Naive thymus-derived CD8-positive, alpha-beta T cell (primary cell): ENCODE data around the gene ESRRA. TPM values are rescaled to one million over a fixed set of nuclear protein-coding genes. Genes with fewer than 3 reads are reported as not detected.
A peak's percentile ranks its signal among the peaks of the same experiment; 100 is the strongest.
"Not testable (repeated sequence)": the region's sequence is repeated elsewhere in the genome, so short reads cannot be mapped to it uniquely, and the experiment has no call there.

Experiments used
- ATAC-seq, 2 donors: fragments of 150-1000 bp; cut with Tn5 transposase in 1 of 2; sonication (Bioruptor Pico), chemical (Tn5 transposase) in 1 of 2; 1 replicate in 1 of 2; 2 replicates in 1 of 2; pipeline ENCODE4 v1.10.0; 2021; ENCODE audit warnings: mild to moderate bottlenecking in 2 of 2, moderate library complexity in 2 of 2
- POLR2A ChIA-PET: fragments of 350-600 bp; sonication (Branson Sonifier 250); formaldehyde crosslinking; loops from one replicate; lab custom pipeline; 2021; ENCODE audit warnings: antibody characterized with exemption; lab: Charles Lee
- DNase-seq, 10 donors: peaks; one replicate each; pipeline versions ENCODE4 v3.0.0 to v3.0.0-alpha.2; 2020 to 2022
- H3K27ac Mint-ChIP-seq, 10 donors: one replicate each; pipeline ENCODE4 v1.8.0; 2020 to 2022; ENCODE audit warnings: mild to moderate bottlenecking in 10 of 10, mixed read lengths in 10 of 10, moderate library complexity in 4 of 10, inconsistent platforms in 1 of 10
- H3K27me3 Mint-ChIP-seq, 5 donors: one replicate each; pipeline ENCODE4 v1.8.0; 2021 to 2022; ENCODE audit warnings: mixed read lengths in 5 of 5
- H3K36me3 Mint-ChIP-seq, 3 donors: one replicate each; pipeline ENCODE4 v1.8.0; 2020 to 2022; ENCODE audit warnings: mixed read lengths in 3 of 3, mild to moderate bottlenecking in 2 of 3, inconsistent platforms in 1 of 3
- H3K4me1 Mint-ChIP-seq, 4 donors: one replicate each; pipeline ENCODE4 v1.8.0; 2021 to 2022; ENCODE audit warnings: mixed read lengths in 4 of 4
- H3K4me3 Mint-ChIP-seq, 10 donors: one replicate each; pipeline ENCODE4 v1.8.0; 2020 to 2022; ENCODE audit warnings: mild to moderate bottlenecking in 10 of 10, mixed read lengths in 10 of 10, moderate library complexity in 6 of 10, inconsistent platforms in 1 of 10
- H3K9me3 Mint-ChIP-seq, 9 donors: one replicate each; pipeline ENCODE4 v1.8.0; 2020 to 2022; ENCODE audit warnings: mixed read lengths in 9 of 9, mild to moderate bottlenecking in 3 of 9, inconsistent platforms in 1 of 9, moderate library complexity in 1 of 9
- polyA plus RNA-seq, 3 donors: library from polyadenylated mRNA; unstranded; fragments of 300-500 nt; fragmentation: Illumina TruSeq; gene quantifications; one replicate each; pipeline ENCODE4 v1.2.3, GENCODE V29; 2021
- total RNA-seq, 8 experiments: library from RNA in 2 of 8; stranded (reverse) in 2 of 8; gene quantifications; one replicate each; pipeline ENCODE4 v1.2.3 and lab custom pipeline; 2021 to 2026

The ESRRA gene
- total and polyA plus RNA-seq, 5 experiments from 2014 or later, result 3.5 to 24.9 (median 9.1) TPM

DNA sequence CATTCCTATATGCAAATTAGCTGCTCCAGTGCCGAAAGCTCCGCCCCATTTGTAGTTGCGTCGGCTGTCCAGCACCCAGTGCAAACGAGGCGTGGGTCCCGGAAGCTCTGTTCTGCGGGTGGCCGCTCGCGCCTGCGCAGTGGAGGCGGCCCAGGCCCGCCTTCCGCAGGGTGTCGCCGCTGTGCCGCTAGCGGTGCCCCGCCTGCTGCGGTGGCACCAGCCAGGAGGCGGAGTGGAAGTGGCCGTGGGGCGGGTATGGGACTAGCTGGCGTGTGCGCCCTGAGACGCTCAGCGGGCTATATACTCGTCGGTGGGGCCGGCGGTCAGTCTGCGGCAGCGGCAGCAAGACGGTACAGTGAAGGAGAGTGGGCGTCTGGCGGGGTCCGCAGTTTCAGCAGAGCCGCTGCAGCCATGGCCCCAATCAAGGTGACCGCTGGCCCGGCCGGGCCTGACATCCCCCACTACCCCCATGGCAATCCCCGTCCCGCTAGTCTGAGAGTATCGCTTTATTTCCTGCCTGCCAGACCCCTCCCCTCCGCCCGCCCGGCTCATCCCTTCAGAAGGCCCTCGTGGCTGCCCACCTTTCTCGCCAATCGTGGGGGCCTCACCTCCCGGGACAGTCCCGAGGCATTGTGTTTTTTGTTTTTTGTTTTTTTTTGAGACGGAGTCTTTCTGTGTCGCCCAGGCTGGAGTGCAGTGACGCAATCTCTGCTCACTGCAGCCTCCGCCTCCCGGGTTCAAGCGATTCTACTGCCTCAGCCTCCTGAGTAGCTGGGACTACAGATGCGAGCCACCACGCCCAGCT is 12.8 kb downstream of the ESRRA start, which contains the start of gene PRDX5:
Gene PRDX5, plus strand, starts transcription at position 161 of the 805 bp plus-strand sequence. Its CDS starts 95 bp downstream, at position 256.
- DNase-seq (peak in 9 of 10 donors; percentile 91 to 97 (median 95)), ATAC-seq (peak; percentile 77 to 82)
- H3K27me3 Mint-ChIP-seq, result no peaks in the 10 kb centered on the region
- H3K4me1 Mint-ChIP-seq, result peaks cover 22 to 45% (median 40%) of the 10 kb centered on the region in 4 donors
- H3K36me3 Mint-ChIP-seq, result peaks cover 0 to 34% (median 3%) of the 10 kb centered on the region in 3 donors
- H3K4me3 Mint-ChIP-seq, result peak within 1 kb of the TSS; percentile 90 to 97 (median 94)
- POLR2A ChIA-PET, result interaction anchor here (0.6 to 3.8 kb wide), 36 partner anchors 12 to 1591 kb away, joined by 3 to 73 read pairs (median 5); partner anchors contain the start of genes BAD, CCDC88B, CFL1 and ESRRA
- peak within 1 kb of the TSS; percentile 97 to 100 (median 99) for H3K27ac Mint-ChIP-seq
- H3K9me3 Mint-ChIP-seq, result no peaks in the 10 kb centered on the region

- POLR2A ChIA-PET, result interaction anchor here (1.3 to 3.8 kb wide), 7 partner anchors 12 to 425 kb away, joined by 3 to 73 read pairs (median 14); partner anchors contain the start of genes CCDC88B, RASGRP2, RPS6KA4 and STIP1
- Mint-ChIP-seq H3K4me1 (peaks cover 22 to 42% (median 38%) of the 10 kb centered on the region in 4 donors), H3K4me3 (peak overlapping the region; percentile 90 to 97 (median 94)), H3K27ac (peak overlapping the region; percentile 90 to 100 (median 99)), H3K9me3 (no peaks in the 10 kb centered on the region), H3K27me3 (no peaks in the 10 kb centered on the region), H3K36me3 (peaks cover 0 to 36% (median 3%) of the 10 kb centered on the region in 3 donors)
- ATAC-seq (no peak), DNase-seq (no peak)
These were observed 13.7 kb downstream of the ESRRA start for GRCh38 chr11:64318766-64319761.

GRCh38 chr11:64320556-64320955 is 15.2 kb downstream of the ESRRA start:
- H3K27ac Mint-ChIP-seq, result peak overlapping the region in 8 of 10 donors; percentile 31 to 97 (median 57)
- POLR2A ChIA-PET, result interaction anchor here (0.7 to 1.3 kb wide), 2 partner anchors 11 to 26 kb away, joined by 3 read pairs; no protein-coding TSS in a partner anchor
- peaks cover 0 to 31% (median 3%) of the 10 kb centered on the region in 3 donors for H3K36me3 Mint-ChIP-seq
- ATAC-seq, result no peak
- peak overlapping the region in 2 of 10 donors; percentile 11 to 72 for H3K4me3 Mint-ChIP-seq
- no peak for DNase-seq
- peaks cover 22 to 42% (median 35%) of the 10 kb centered on the region in 4 donors for H3K4me1 Mint-ChIP-seq
- H3K9me3 Mint-ChIP-seq, result no peaks in the 10 kb centered on the region
- H3K27me3 Mint-ChIP-seq, result no peaks in the 10 kb centered on the region

- DNase-seq, result no peak
- Mint-ChIP-seq H3K4me1 (peaks cover 22 to 42% (median 35%) of the 10 kb centered on the region in 4 donors), H3K27ac (peak overlapping the region in 7 of 10 donors; percentile 18 to 97 (median 63)), H3K36me3 (peaks cover 0 to 31% (median 3%) of the 10 kb centered on the region in 3 donors), H3K27me3 (no peaks in the 10 kb centered on the region), H3K4me3 (peak overlapping the region in 3 of 10 donors; percentile 15 to 73 (median 30)), H3K9me3 (no peaks in the 10 kb centered on the region)
- no peak for ATAC-seq
- POLR2A ChIA-PET, result interaction anchor here (0.6 kb wide), 1 partner anchor 132 kb away, joined by 3 read pairs; no protein-coding TSS in a partner anchor
These were observed 15.7 kb downstream of the ESRRA start for GRCh38 chr11:64321026-64321425.

GRCh38 chr11:64321533-64321932 is 16.2 kb downstream of the ESRRA start:
- peak overlapping the region in 2 of 10 donors; percentile 30 to 73 for H3K4me3 Mint-ChIP-seq
- H3K4me1 Mint-ChIP-seq, result peaks cover 22 to 39% (median 31%) of the 10 kb centered on the region in 4 donors
- H3K9me3 Mint-ChIP-seq, result no peaks in the 10 kb centered on the region
- no peaks in the 10 kb centered on the region for H3K27me3 Mint-ChIP-seq
- no peak for ATAC-seq
- POLR2A ChIA-PET, result interaction anchor here (0.6 kb wide), 1 partner anchor 131 kb away, joined by 3 read pairs; no protein-coding TSS in a partner anchor
- DNase-seq, result no peak
- peaks cover 0 to 31% (median 3%) of the 10 kb centered on the region in 3 donors for H3K36me3 Mint-ChIP-seq
- H3K27ac Mint-ChIP-seq, result peak overlapping the region in 2 of 10 donors; percentile 70 to 97

DNA sequence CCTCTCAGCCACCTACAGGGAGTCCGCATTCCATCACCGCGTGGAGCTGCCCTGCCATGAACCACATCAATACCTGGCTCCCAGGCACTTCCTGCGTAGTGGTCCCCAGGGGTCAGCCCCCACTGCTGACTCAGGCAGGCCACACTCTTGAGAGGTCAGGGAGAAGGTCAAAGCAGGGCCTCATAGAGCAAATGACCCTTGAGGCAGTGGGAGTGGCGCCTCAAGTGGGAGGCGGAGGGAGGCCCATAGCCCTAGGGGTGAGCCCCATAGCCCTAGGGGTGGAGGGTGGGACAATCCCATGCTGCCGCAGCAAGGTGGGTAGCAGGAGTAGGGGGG is 17.6 kb downstream of the ESRRA start:
- no peak for ATAC-seq
- POLR2A ChIA-PET, result no interaction called here

DNA sequence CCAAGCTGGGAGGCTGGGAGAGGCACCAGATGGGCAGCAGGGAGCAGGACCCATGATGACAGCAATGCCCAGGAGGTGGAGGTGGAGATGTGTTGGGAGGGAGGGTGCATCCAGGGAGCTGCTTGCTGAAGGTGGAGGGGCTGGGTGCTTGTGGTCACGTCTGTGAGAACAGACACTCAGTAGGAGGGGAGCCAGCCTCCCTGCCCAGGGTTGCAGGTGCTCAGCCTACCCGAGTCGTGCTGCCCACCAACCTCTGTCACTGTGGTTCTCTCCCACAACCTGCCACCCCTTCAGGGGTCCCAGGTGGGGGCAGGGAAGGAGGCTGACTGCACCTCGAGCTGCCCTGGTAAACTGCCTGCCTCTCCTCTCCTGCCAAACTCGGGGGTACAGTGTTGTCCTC is 18.0 kb downstream of the ESRRA start:
- POLR2A ChIA-PET, result no interaction called here
- ATAC-seq (no peak), DNase-seq (no peak)
- Mint-ChIP-seq H3K4me1 (peaks cover 14 to 23% (median 22%) of the 10 kb centered on the region in 4 donors), H3K4me3 (no peak overlapping the region), H3K27ac (no peak overlapping the region), H3K9me3 (no peaks in the 10 kb centered on the region), H3K27me3 (no peaks in the 10 kb centered on the region), H3K36me3 (peaks cover 0 to 28% (median 3%) of the 10 kb centered on the region in 3 donors)

More for the DNA sequence above, 17.6 kb downstream of the ESRRA start:
- H3K9me3 Mint-ChIP-seq, result no peaks in the 10 kb centered on the region
- H3K4me1 Mint-ChIP-seq, result peaks cover 15 to 28% (median 24%) of the 10 kb centered on the region in 4 donors
- DNase-seq, result no peak
- peak overlapping the region in 1 of 10 donors; percentile 71 for H3K27ac Mint-ChIP-seq
- peaks cover 0 to 28% (median 3%) of the 10 kb centered on the region in 3 donors for H3K36me3 Mint-ChIP-seq
- no peaks in the 10 kb centered on the region for H3K27me3 Mint-ChIP-seq
- H3K4me3 Mint-ChIP-seq, result no peak overlapping the region

DNA sequence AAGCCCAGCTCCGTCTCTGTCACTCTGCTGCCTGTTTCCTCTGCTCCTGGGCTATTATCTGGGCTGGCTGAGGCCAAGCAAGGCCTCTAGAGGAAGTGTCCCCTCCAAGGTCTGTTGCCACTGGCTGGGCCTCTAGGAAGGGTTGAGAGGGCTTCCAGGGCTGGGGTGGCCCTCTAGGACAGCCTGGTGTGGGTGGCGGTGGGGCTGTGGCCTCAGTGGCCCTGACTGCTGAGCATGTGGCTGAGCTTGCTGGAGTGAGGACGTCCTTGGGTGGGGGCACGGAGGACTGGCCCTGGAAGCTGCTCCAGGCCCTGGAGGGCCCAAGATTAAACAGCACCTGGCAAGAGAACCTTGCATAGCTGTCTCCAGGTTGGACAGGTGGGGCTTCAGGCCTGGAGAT is 18.7 kb downstream of the ESRRA start:
- H3K4me3 Mint-ChIP-seq, DNase-seq, H3K27me3 Mint-ChIP-seq, H3K9me3 Mint-ChIP-seq, ATAC-seq: not testable (repeated sequence)
- POLR2A ChIA-PET, result interaction anchor here (1.1 to 1.3 kb wide), 2 partner anchors 18 to 29 kb away, joined by 3 read pairs; no protein-coding TSS in a partner anchor
- H3K4me1 Mint-ChIP-seq, result peaks cover 12 to 20% (median 19%) of the 10 kb centered on the region in 4 donors
- H3K36me3 Mint-ChIP-seq, result peaks cover 0 to 28% (median 3%) of the 10 kb centered on the region in 3 donors
- H3K27ac Mint-ChIP-seq, result peak overlapping the region in 1 of 10 donors; percentile 68

DNA sequence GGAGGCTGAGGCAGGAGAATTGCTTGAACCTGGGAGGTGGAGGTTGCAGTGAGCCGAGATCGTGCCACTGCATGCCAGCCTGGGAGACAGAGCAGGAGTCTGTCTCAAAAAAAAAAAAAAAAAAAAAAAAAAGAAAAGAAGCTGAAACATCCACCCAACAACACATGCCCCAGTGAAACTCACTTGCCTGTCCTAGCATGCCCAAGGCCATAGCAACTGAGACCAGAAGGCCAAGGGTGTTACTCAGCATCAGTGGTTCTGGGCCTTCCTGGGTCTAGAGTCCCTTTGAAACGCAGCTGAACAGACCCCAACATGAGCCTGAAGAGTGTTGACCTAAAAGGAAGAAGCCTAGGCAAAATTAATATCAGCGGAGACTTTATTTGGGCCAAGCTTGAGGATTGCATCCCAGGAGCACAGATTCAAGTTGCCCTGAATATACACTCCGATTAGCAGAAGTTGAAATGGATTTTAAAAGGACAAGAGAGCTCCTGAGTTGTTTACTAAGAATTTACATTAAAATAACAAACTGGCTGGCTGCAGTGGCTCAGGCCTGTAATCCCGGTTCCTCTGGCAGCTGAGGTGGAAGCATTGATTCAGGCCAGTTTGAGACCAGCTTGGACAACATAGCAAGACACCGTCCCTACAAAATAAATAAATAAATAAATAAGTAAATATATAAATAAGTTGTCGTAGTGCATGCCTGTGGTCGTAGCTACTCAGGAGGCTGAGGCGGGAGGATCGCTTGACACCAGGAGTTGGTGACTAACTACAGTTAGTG is 19.6 kb downstream of the ESRRA start:
- POLR2A ChIA-PET, result interaction anchor here (0.7 to 1.3 kb wide), 3 partner anchors 15 to 28 kb away, joined by 3 read pairs; partner anchors contain the start of gene CCDC88B

GRCh38 chr11:64327375-64327774 is 22.1 kb downstream of the ESRRA start:
- H3K36me3 Mint-ChIP-seq, result peaks cover 0 to 2% (median 0%) of the 10 kb centered on the region in 3 donors
- POLR2A ChIA-PET, result no interaction called here
- DNase-seq (no peak), ATAC-seq (no peak)
- no peaks in the 10 kb centered on the region for H3K27me3 Mint-ChIP-seq
- H3K9me3 Mint-ChIP-seq, result no peaks in the 10 kb centered on the region
- no peak overlapping the region for H3K27ac Mint-ChIP-seq
- peaks cover 4 to 12% (median 9%) of the 10 kb centered on the region in 4 donors for H3K4me1 Mint-ChIP-seq
- H3K4me3 Mint-ChIP-seq, result no peak overlapping the region

More for the DNA sequence above, 19.6 kb downstream of the ESRRA start:
- Mint-ChIP-seq H3K27ac (no peak overlapping the region), H3K4me1 (peaks cover 8 to 13% (median 11%) of the 10 kb centered on the region in 4 donors), H3K36me3 (peaks cover 0 to 26% (median 3%) of the 10 kb centered on the region in 3 donors), H3K4me3 (no peak overlapping the region), H3K27me3 (no peaks in the 10 kb centered on the region), H3K9me3 (no peaks in the 10 kb centered on the region)
- no peak for DNase-seq
- no peak for ATAC-seq

GRCh38 chr11:64327993-64328392 is 22.7 kb downstream of the ESRRA start:
- POLR2A ChIA-PET, result no interaction called here
- Mint-ChIP-seq H3K27me3 (no peaks in the 10 kb centered on the region), H3K4me1 (peaks cover 4 to 12% (median 9%) of the 10 kb centered on the region in 4 donors), H3K36me3 (peaks cover 0 to 2% (median 0%) of the 10 kb centered on the region in 3 donors), H3K4me3 (no peak overlapping the region), H3K27ac (no peak overlapping the region), H3K9me3 (no peaks in the 10 kb centered on the region)
- ATAC-seq, result no peak
- no peak for DNase-seq
